Cardiac muscle cell (in vitro differentiated cells and primary cell): ENCODE data around the gene KLF3. TPM values are rescaled to one million over a fixed set of nuclear protein-coding genes. Genes with fewer than 3 reads are reported as not detected.

Experiments
- DNase-seq, 2 donors: peaks; one replicate each; pipeline versions ENCODE4 v3.0.0 to v3.0.0-alpha.2; 2010 to 2017; ENCODE audit warnings: low read depth in 1 of 2, low spot score in 1 of 2
- H3K27ac ChIP-seq: fragments of 200-600 bp; sonication (generic); 2 replicates; pipeline ENCODE4 v1.5.1; 2016
- H3K27me3 ChIP-seq: fragments of 200-600 bp; sonication (generic); 2 replicates; pipeline ENCODE4 v1.6.0; 2016; ENCODE audit warnings: control low read depth
- H3K36me3 ChIP-seq: fragments of 200-600 bp; sonication (generic); 2 replicates; pipeline ENCODE4 v1.5.1; 2016; ENCODE audit warnings: control low read depth
- H3K4me1 ChIP-seq: fragments of 200-600 bp; sonication (generic); 2 replicates; pipeline ENCODE4 v1.8.1; 2017; ENCODE audit warnings: low read depth, mild to moderate bottlenecking, mixed run types
- H3K4me3 ChIP-seq: fragments of 200-600 bp; sonication (generic); 2 replicates; pipeline ENCODE4 v1.5.1; 2016; ENCODE audit warnings: mild to moderate bottlenecking
- H3K9me3 ChIP-seq: fragments of 200-600 bp; sonication (generic); 2 replicates; pipeline ENCODE4 v1.5.1; 2017; ENCODE audit warnings: low read depth, mild to moderate bottlenecking, control low read depth
- CTCF ChIP-seq: IDR thresholded peaks from 2 replicates; pipeline ENCODE4 v1.5.1; 2012; ENCODE audit warnings: low read depth, mild to moderate bottlenecking, low read length
- polyA plus RNA-seq: library from polyadenylated mRNA; unstranded; fragments of >200 nt; fragmentation: Nextera tagmentation; extraction: Ambion mirVana; gene quantifications from 2 replicates; pipeline ENCODE4 v1.2.1, GENCODE V29; 2016
- total RNA-seq: library from RNA; depleted of rRNA; stranded (reverse); fragments of >200 nt; gene quantifications from 2 replicates; pipeline ENCODE4 v1.2.3, GENCODE V29; 2016

Gene KLF3
- total and polyA plus RNA-seq, 2 experiments from 2014 or later, result 11.5 to 14.9 TPM

- no peaks in the 10 kb centered on the region for H3K27me3 ChIP-seq
- no peaks in the 10 kb centered on the region for H3K4me1 ChIP-seq
- H3K4me3 ChIP-seq, result no peak overlapping the region
- no peaks in the 10 kb centered on the region for H3K9me3 ChIP-seq
- H3K36me3 ChIP-seq, result peaks cover 7% of the 10 kb centered on the region
- peak in 1 of 2 donors; percentile 78 for DNase-seq
- H3K27ac ChIP-seq, result no peak overlapping the region
- TF ChIP-seq CTCF, result no peak
Measured at GRCh38 chr4:38681281-38681991, 17.4 kb downstream of the KLF3 start.

DNA sequence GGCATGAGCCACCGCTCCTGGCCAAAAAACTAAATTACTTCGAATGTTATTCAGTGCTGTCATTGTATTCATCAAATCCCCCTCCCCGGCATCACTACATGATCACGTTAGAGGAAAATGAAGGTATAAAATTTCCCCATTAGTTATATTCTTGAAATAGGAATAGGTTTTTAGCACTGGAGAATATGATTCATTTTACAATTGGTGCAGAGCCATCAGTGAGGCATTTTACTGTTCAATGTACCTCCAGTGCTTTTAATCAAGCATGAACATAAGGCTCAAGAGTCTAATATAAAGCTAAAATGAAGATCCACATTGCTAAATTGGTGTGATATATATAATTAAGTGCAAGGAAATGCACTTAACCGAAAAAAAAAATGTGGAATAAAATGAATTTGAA lies 18.3 kb downstream of the KLF3 start:
- Histone ChIP-seq H3K9me3 (no peaks in the 10 kb centered on the region), H3K4me1 (no peaks in the 10 kb centered on the region), H3K4me3 (no peak overlapping the region), H3K27ac (no peak overlapping the region), H3K27me3 (no peaks in the 10 kb centered on the region), H3K36me3 (peaks cover 7% of the 10 kb centered on the region)
- TF ChIP-seq CTCF, result no peak
- no peak for DNase-seq

- Histone ChIP-seq H3K36me3 (peaks cover 8% of the 10 kb centered on the region), H3K9me3 (no peaks in the 10 kb centered on the region), H3K27me3 (no peaks in the 10 kb centered on the region), H3K27ac (no peak overlapping the region), H3K4me3 (no peak overlapping the region), H3K4me1 (no peaks in the 10 kb centered on the region)
- DNase-seq, result no peak
- no peak for TF ChIP-seq CTCF
Measured at GRCh38 chr4:38683276-38683675, 19.3 kb downstream of the KLF3 start.

DNA sequence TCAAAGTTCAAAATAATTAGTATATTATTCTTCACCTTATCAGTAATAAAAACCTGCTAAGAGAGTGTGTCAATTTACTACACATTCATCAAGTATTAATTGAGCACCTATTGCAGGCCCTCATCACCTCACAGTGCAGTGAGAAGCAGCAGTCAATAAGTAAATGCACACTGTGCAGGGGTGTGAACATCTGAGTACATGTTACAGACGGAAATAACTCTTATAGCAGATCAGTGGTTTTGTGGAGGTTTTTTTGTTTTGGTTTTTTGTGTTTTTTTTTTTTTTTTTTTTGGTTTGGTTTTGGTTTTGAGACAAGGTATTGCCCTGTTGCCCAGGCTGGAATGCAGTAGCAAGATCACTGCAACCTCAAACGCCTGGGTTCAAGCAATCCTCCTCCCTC lies 20.3 kb downstream of the KLF3 start:
- DNase-seq, result no peak
- Histone ChIP-seq H3K36me3 (peaks cover 18% of the 10 kb centered on the region), H3K4me1 (no peaks in the 10 kb centered on the region), H3K4me3 (no peak overlapping the region), H3K9me3 (no peaks in the 10 kb centered on the region), H3K27ac (no peak overlapping the region), H3K27me3 (no peaks in the 10 kb centered on the region)
- no peak for TF ChIP-seq CTCF

DNA sequence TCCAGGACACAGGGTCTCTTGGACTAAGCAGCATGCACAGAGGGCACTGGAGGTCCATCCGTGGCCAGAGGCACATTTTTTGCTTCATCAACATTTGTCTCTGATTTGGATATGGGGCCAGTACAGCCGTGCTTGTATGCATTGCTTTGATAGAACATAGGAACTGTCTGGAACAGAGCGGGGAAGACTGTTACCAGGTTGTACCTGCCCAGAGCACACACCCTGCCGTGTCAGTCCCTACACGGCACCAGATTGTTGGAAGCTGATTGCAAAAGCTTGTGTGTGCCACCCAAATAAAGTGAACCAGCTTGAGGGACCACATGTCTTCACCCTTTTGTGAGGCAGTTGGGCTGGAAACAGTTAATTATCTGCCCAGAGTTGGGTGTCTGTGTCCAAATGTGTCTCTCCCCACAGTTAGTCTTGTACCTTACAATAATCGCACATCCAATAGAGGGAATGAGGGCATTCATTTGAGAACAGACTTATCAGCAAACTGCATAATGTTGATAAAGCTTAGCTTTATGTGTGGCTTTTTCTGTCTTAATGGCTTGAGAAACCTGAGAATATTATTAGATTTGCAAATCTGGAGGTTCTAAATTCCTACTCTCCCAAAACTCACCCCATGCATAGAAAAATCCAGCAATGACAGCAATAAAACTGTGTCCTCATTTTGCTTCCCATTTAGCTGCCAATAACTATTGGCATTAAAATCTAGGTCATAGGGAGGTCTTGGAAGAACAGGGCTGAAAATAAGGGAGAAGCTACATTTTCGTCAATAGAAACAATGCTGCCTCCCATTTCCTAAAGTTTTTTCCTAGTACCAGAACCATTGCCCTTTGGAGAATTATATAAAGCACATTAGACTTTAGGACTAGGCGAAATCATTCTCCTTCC lies 21.2 kb downstream of the KLF3 start:
- H3K9me3 ChIP-seq, result no peaks in the 10 kb centered on the region
- no peak overlapping the region for H3K27ac ChIP-seq
- no peak for TF ChIP-seq CTCF
- H3K4me3 ChIP-seq, result no peak overlapping the region
- H3K27me3 ChIP-seq, result no peaks in the 10 kb centered on the region
- H3K36me3 ChIP-seq, result peaks cover 26% of the 10 kb centered on the region
- H3K4me1 ChIP-seq, result no peaks in the 10 kb centered on the region
- DNase-seq, result no peak
